IPS-20b (cell line): Measurements from ENCODE around the gene NFS1.

Experiments used
- H3K27ac ChIP-seq: one replicate; pipeline ENCODE4 v1.5.1; 2013; ENCODE audit warnings: low read length
- H3K27me3 ChIP-seq: 2 replicates; pipeline ENCODE4 v1.6.1; 2013; ENCODE audit warnings: mild to moderate bottlenecking, low read length, inconsistent platforms; ENCODE audit not compliant: insufficient read depth
- H3K36me3 ChIP-seq: 2 replicates; pipeline ENCODE4 v1.6.1; 2013; ENCODE audit warnings: low read depth, mild to moderate bottlenecking, inconsistent platforms, low read length, moderate library complexity; ENCODE audit not compliant: insufficient read depth
- H3K4me1 ChIP-seq: 2 replicates; pipeline ENCODE4 v1.6.1; 2013; ENCODE audit warnings: mild to moderate bottlenecking, control low read depth, inconsistent platforms, low read length, moderate library complexity; ENCODE audit not compliant: insufficient read depth
- H3K4me3 ChIP-seq: 2 replicates; pipeline ENCODE4 v1.5.1; 2013; ENCODE audit warnings: mild to moderate bottlenecking, low read length, inconsistent platforms
- H3K9ac ChIP-seq: 2 replicates; pipeline ENCODE4 v1.6.1; 2013; ENCODE audit warnings: low read depth, mild to moderate bottlenecking, inconsistent platforms, low read length, moderate library complexity
- H3K9me3 ChIP-seq: 2 replicates; pipeline ENCODE4 v1.6.1; 2013; ENCODE audit warnings: mild to moderate bottlenecking, low read depth, low read length, inconsistent platforms; ENCODE audit not compliant: insufficient read depth

The NFS1 gene

DNA sequence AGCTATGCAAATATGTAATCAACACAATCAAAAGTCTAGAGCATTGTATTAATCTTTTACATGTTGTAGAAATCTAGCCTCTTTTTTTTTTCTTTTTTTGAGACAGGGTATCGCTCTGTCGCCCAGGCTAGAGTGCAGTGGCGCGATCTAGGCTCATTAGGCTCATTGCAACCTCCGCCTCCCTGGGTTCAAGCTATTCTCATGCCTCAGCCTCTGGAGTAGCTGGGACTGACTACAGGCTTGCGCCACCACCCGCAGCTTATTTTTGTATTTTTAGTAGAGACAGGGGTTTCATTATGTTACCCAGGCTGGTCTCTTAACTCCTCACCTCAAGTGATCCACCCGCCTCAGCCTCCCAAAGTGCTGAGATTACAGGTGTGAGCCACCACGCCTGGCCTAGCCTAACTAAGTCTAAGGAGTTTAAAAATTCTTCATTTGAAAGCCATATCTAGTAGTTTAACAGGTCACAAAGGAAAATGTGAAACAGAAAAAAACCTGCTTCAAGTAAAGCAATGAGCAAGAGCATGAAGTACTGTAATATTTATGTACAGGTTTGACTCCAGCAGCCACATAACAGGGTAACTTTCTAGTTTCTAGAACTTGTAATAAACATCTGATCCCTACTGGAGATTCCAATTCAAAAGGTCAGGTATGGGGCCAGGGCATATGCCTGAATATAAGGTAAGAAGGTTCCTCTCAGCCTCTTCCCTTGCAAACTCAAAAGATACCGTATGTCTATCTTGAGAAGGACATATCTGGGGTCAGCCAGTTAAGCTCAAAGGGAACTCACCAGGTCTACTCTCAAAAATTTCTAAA is 38.8 kb downstream of the NFS1 start:
- Histone ChIP-seq H3K9me3 (no peaks in the 10 kb centered on the region), H3K4me1 (peaks cover 18% of the 10 kb centered on the region; the same call in 1 of the 2 replicates), H3K4me3 (peak overlapping the region; percentile 99; the same call in 1 of the 2 replicates), H3K27me3 (no peaks in the 10 kb centered on the region), H3K36me3 (peaks cover 19% of the 10 kb centered on the region), H3K9ac (0 out of 2 replicates have a peak overlapping the region, but pooled peaks have one; percentile 23), H3K27ac (no peak overlapping the region)

GRCh38 chr20:35657271-35657670 is 41.9 kb downstream of the NFS1 start:
- no peak overlapping the region for H3K27ac ChIP-seq

DNA sequence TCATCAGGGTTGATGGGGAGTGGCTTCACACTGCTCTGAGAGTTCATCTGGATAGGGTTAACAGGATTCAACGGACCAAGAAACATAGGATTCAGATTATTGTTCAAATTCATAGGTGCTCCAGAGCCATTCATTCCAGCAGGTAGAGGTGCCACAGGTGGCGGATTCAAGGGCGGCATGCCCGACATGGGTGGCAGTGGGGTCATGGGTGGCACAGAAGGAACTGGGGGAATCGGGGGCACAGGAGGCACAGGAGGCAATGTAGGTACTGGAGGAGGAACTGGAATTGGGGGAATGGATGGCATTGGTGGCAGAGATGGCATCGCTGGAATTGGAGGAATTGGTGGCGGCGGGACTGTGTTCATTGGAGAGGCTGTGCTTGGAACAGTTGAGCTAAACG is 44.7 kb downstream of the NFS1 start:
- Histone ChIP-seq H3K27me3 (no peaks in the 10 kb centered on the region), H3K9me3 (no peaks in the 10 kb centered on the region), H3K36me3 (peaks cover 74% of the 10 kb centered on the region), H3K9ac (no peak overlapping the region), H3K4me3 (no peak overlapping the region), H3K4me1 (no peaks in the 10 kb centered on the region), H3K27ac (no peak overlapping the region)

More at GRCh38 chr20:35657271-35657670, 41.9 kb downstream of the NFS1 start:
- H3K36me3 ChIP-seq: peaks cover 50% of the 10 kb centered on the region
- no peak overlapping the region for H3K9ac ChIP-seq
- H3K4me3 ChIP-seq: no peak overlapping the region
- peaks cover 14% of the 10 kb centered on the region; the same call in 1 of the 2 replicates for H3K4me1 ChIP-seq
- no peaks in the 10 kb centered on the region for H3K9me3 ChIP-seq
- no peaks in the 10 kb centered on the region for H3K27me3 ChIP-seq

GRCh38 chr20:35653893-35654292 is 45.3 kb downstream of the NFS1 start:
- Histone ChIP-seq H3K4me1 (no peaks in the 10 kb centered on the region), H3K9ac (no peak overlapping the region), H3K36me3 (peaks cover 74% of the 10 kb centered on the region), H3K27me3 (no peaks in the 10 kb centered on the region), H3K9me3 (no peaks in the 10 kb centered on the region), H3K4me3 (no peak overlapping the region), H3K27ac (no peak overlapping the region)

- Histone ChIP-seq H3K36me3 (peaks cover 74% of the 10 kb centered on the region), H3K9me3 (no peaks in the 10 kb centered on the region), H3K9ac (no peak overlapping the region), H3K4me1 (no peaks in the 10 kb centered on the region), H3K4me3 (no peak overlapping the region), H3K27me3 (no peaks in the 10 kb centered on the region), H3K27ac (no peak overlapping the region)
Measured at GRCh38 chr20:35653430-35653734, 45.8 kb downstream of the NFS1 start.

GRCh38 chr20:35652641-35653429 is 46.3 kb downstream of the NFS1 start:
- Histone ChIP-seq H3K27ac (no peak overlapping the region), H3K4me1 (no peaks in the 10 kb centered on the region), H3K36me3 (peaks cover 74% of the 10 kb centered on the region), H3K9ac (no peak overlapping the region), H3K27me3 (no peaks in the 10 kb centered on the region), H3K4me3 (no peak overlapping the region), H3K9me3 (no peaks in the 10 kb centered on the region)

- Histone ChIP-seq H3K27me3 (no peaks in the 10 kb centered on the region), H3K9ac (no peak overlapping the region), H3K27ac (no peak overlapping the region), H3K9me3 (no peaks in the 10 kb centered on the region), H3K36me3 (peaks cover 68% of the 10 kb centered on the region), H3K4me1 (no peaks in the 10 kb centered on the region), H3K4me3 (no peak overlapping the region)
Measured at GRCh38 chr20:35651958-35652357, 47.2 kb downstream of the NFS1 start.

DNA sequence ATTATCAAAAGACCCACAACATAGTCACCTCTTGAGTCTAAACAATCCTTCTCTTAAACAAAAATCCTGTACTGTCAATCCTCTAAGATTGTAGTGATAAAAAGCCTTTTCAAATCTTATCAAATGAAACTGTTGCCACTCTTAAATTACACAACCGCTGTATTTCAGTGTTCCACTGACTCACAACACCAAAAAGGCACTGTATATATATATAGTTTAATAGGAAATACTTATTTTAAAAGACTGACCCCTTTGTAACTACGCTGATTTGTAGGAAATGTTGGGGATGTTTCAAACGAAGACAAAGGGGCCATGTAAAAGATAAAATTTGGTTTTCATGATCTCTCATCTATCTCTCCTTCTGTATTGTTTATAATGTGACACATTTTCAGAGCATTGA is 48.5 kb downstream of the NFS1 start:
- Histone ChIP-seq H3K9me3 (no peaks in the 10 kb centered on the region), H3K4me1 (no peaks in the 10 kb centered on the region), H3K9ac (no peak overlapping the region), H3K4me3 (no peak overlapping the region), H3K27me3 (no peaks in the 10 kb centered on the region), H3K27ac (no peak overlapping the region), H3K36me3 (peaks cover 58% of the 10 kb centered on the region)

DNA sequence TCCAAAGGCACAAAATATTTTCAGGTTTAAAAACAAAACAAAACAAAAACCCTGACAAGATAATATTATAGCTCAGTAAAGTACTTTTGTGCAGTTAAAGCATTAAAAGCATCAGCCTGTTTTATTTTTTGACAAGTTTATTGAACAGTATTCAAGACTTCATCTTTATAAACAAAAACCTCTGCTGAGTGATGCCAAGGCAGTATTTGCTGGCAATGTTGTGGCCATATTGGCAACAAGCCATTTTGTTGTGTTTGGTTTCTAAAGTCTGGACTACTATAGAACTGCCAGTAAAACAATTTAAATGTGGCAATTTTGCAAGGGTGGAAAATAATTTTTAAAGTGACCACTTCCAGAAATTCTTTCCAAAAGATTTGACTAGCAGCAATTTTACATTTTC is 50.3 kb downstream of the NFS1 start:
- no peak overlapping the region for H3K9ac ChIP-seq
- H3K27ac ChIP-seq: no peak overlapping the region
- no peak overlapping the region for H3K4me3 ChIP-seq
- H3K9me3 ChIP-seq: no peaks in the 10 kb centered on the region
- H3K36me3 ChIP-seq: peaks cover 40% of the 10 kb centered on the region
- no peaks in the 10 kb centered on the region; the same call in 1 of the 2 replicates for H3K4me1 ChIP-seq
- no peaks in the 10 kb centered on the region for H3K27me3 ChIP-seq

DNA sequence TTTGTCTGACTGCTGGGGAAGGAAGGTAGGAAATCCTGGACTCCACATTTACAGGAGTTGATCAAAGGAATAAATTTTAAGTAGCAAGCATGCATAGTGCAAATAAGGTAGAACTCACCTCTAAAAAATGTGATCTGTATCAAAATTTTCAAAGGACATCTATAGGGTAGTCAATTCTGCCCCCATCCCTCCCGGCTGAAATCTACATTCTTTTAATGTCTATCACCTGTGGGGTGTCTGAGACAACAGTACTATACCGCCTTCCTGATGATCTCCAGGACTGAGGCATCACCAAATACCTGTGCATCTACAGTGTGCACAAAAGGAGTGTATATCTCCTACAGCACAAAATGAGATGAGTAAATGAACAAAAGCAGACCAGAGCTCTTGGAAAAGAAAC is 54.3 kb downstream of the NFS1 start:
- H3K9me3 ChIP-seq: no peaks in the 10 kb centered on the region
- H3K36me3 ChIP-seq: peaks cover 1% of the 10 kb centered on the region; the same call in 1 of the 2 replicates
- peaks cover 2% of the 10 kb centered on the region for H3K4me1 ChIP-seq
- H3K9ac ChIP-seq: no peak overlapping the region
- H3K4me3 ChIP-seq: no peak overlapping the region
- H3K27ac ChIP-seq: no peak overlapping the region
- H3K27me3 ChIP-seq: no peaks in the 10 kb centered on the region

DNA sequence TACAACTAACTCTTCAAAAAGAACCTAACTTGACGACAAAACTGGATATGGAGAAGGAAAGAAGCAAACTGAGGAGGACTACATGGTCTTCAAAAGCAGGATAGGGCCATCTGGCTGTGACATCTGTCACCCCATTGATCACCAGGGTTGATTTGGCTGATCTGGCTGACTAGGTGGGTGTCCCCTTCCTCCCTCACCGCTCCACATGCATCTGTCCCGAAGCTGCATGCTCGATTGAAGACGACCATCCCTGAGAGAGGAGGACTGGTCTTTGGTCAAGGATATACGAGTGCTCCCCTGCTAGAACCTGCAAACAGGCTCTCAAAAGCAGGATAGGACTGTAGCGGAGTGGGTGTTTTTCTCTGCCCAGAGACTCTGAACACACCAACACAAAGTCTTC is 56.1 kb downstream of the NFS1 start:
- Histone ChIP-seq H3K9ac (no peak overlapping the region), H3K36me3 (no peaks in the 10 kb centered on the region), H3K9me3 (no peaks in the 10 kb centered on the region), H3K27me3 (no peaks in the 10 kb centered on the region), H3K4me1 (peaks cover 4% of the 10 kb centered on the region), H3K4me3 (no peak overlapping the region), H3K27ac (no peak overlapping the region)

DNA sequence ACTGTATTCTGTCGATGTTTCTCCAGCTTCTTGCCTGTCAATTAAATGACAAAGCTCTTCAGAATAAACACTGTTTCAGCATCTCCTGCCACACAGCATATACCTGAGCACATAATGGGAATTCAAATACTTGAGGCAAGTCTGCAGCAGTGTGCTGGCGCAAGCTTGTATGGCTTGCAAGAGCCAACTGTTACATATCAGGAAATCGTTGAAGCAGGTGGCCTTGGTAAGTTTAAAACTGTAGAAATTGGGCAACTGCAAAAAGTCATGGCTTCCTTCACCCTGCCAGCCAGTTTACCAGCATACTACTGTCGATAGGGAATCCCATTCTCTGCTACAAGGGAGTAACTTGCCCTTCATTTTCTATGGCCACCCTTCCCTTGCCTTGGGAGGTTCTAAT is 57.4 kb downstream of the NFS1 start:
- peaks cover 4% of the 10 kb centered on the region for H3K4me1 ChIP-seq
- no peaks in the 10 kb centered on the region for H3K9me3 ChIP-seq
- no peaks in the 10 kb centered on the region for H3K27me3 ChIP-seq
- no peak overlapping the region for H3K27ac ChIP-seq
- H3K9ac ChIP-seq: no peak overlapping the region
- H3K36me3 ChIP-seq: no peaks in the 10 kb centered on the region
- no peak overlapping the region for H3K4me3 ChIP-seq
